NB4 (cell line): ENCODE data around the gene ZNF778.

Experiments used
- CTCF ChIP-seq: IDR thresholded peaks from one replicate; pipeline ENCODE4 v1.5.1; 2012; ENCODE audit warnings: low read depth, low read length
- MAX ChIP-seq: IDR thresholded peaks from 2 replicates; pipeline ENCODE4 v1.6.1; 2011; ENCODE audit warnings: low read depth, low read length

- TF ChIP-seq MAX (no peak), CTCF (no peak)
Observed at GRCh38 chr16:89275837-89276720, 58.6 kb downstream of the ZNF778 start.
